ENCODE data around the gene LPCAT1. TPM values are rescaled to one million over a fixed set of nuclear protein-coding genes. Genes with fewer than 3 reads are reported as not detected.

The LPCAT1 gene
- total RNA-seq, 2 donors from 2014 or later = 38.5 to 62.7 TPM

- Mint-ChIP-seq H3K4me3 (no peak overlapping the region), H3K4me1 (no peaks in the 10 kb centered on the region), H3K36me3 (ENCODE audit: low read depth) (no peaks in the 10 kb centered on the region), H3K27me3 (peaks cover 6% of the 10 kb centered on the region), H3K9me3 (peaks cover 11% of the 10 kb centered on the region), H3K27ac (no peak overlapping the region)
- ATAC-seq (replicated peaks) = no peak
These were observed 102.0 kb downstream of the LPCAT1 start for GRCh38 chr5:1421521-1422341.

GRCh38 chr5:1420211-1421195 is 103.3 kb downstream of the LPCAT1 start:
- Mint-ChIP-seq H3K9me3 (peaks cover 4% of the 10 kb centered on the region), H3K27me3 (peaks cover 3% of the 10 kb centered on the region), H3K4me3 (no peak overlapping the region), H3K36me3 (ENCODE audit: low read depth) (no peaks in the 10 kb centered on the region), H3K4me1 (no peaks in the 10 kb centered on the region), H3K27ac (no peak overlapping the region)
- no peak for ATAC-seq (replicated peaks)

GRCh38 chr5:1419476-1420210 is 104.1 kb downstream of the LPCAT1 start:
- Mint-ChIP-seq H3K27me3 (peaks cover 3% of the 10 kb centered on the region), H3K36me3 (ENCODE audit: low read depth) (no peaks in the 10 kb centered on the region), H3K9me3 (peaks cover 4% of the 10 kb centered on the region), H3K4me1 (no peaks in the 10 kb centered on the region), H3K27ac (no peak overlapping the region), H3K4me3 (no peak overlapping the region)
- no peak for ATAC-seq (replicated peaks)

- H3K27ac Mint-ChIP-seq = no peak overlapping the region
- no peak overlapping the region for H3K4me3 Mint-ChIP-seq
- H3K36me3 Mint-ChIP-seq (ENCODE audit: low read depth) = no peaks in the 10 kb centered on the region
- ATAC-seq (replicated peaks) = no peak
- no peaks in the 10 kb centered on the region for H3K4me1 Mint-ChIP-seq
- H3K27me3 Mint-ChIP-seq = no peaks in the 10 kb centered on the region
- H3K9me3 Mint-ChIP-seq = peaks cover 4% of the 10 kb centered on the region
These were observed 104.9 kb downstream of the LPCAT1 start for GRCh38 chr5:1418921-1419280.

GRCh38 chr5:1418238-1418920 is 105.4 kb downstream of the LPCAT1 start:
- H3K4me3 Mint-ChIP-seq = no peak overlapping the region
- H3K9me3 Mint-ChIP-seq = peaks cover 4% of the 10 kb centered on the region
- H3K36me3 Mint-ChIP-seq (ENCODE audit: low read depth) = no peaks in the 10 kb centered on the region
- no peak for ATAC-seq (replicated peaks)
- no peak overlapping the region for H3K27ac Mint-ChIP-seq
- no peaks in the 10 kb centered on the region for H3K4me1 Mint-ChIP-seq
- no peaks in the 10 kb centered on the region for H3K27me3 Mint-ChIP-seq

GRCh38 chr5:1417586-1418225 is 106.1 kb downstream of the LPCAT1 start:
- Mint-ChIP-seq H3K27ac (no peak overlapping the region), H3K36me3 (ENCODE audit: low read depth) (no peaks in the 10 kb centered on the region), H3K27me3 (no peaks in the 10 kb centered on the region), H3K9me3 (peaks cover 4% of the 10 kb centered on the region), H3K4me1 (no peaks in the 10 kb centered on the region), H3K4me3 (no peak overlapping the region)
- ATAC-seq (replicated peaks) = no peak

- Mint-ChIP-seq H3K27me3 (peaks cover 2% of the 10 kb centered on the region), H3K27ac (no peak overlapping the region), H3K4me1 (no peaks in the 10 kb centered on the region), H3K9me3 (peaks cover 4% of the 10 kb centered on the region), H3K36me3 (ENCODE audit: low read depth) (no peaks in the 10 kb centered on the region), H3K4me3 (no peak overlapping the region)
- ATAC-seq (replicated peaks) = no peak
These were observed 106.8 kb downstream of the LPCAT1 start for GRCh38 chr5:1416856-1417469.

- no peak for ATAC-seq (replicated peaks)
- Mint-ChIP-seq H3K4me1 (no peaks in the 10 kb centered on the region), H3K27ac (no peak overlapping the region), H3K36me3 (ENCODE audit: low read depth) (no peaks in the 10 kb centered on the region), H3K27me3 (peaks cover 8% of the 10 kb centered on the region), H3K4me3 (no peak overlapping the region), H3K9me3 (peaks cover 4% of the 10 kb centered on the region)
These were observed 108.0 kb downstream of the LPCAT1 start for GRCh38 chr5:1415626-1416360.

- ATAC-seq (replicated peaks) = no peak
- no peak overlapping the region for H3K4me3 Mint-ChIP-seq
- peaks cover 12% of the 10 kb centered on the region for H3K27me3 Mint-ChIP-seq
- no peaks in the 10 kb centered on the region for H3K36me3 Mint-ChIP-seq (ENCODE audit: low read depth)
- peaks cover 4% of the 10 kb centered on the region for H3K9me3 Mint-ChIP-seq
- H3K27ac Mint-ChIP-seq = no peak overlapping the region
- no peaks in the 10 kb centered on the region for H3K4me1 Mint-ChIP-seq
These were observed 108.7 kb downstream of the LPCAT1 start for GRCh38 chr5:1415059-1415425.

GRCh38 chr5:1414311-1415058 is 109.3 kb downstream of the LPCAT1 start:
- Mint-ChIP-seq H3K4me3 (no peak overlapping the region), H3K4me1 (no peaks in the 10 kb centered on the region), H3K36me3 (ENCODE audit: low read depth) (no peaks in the 10 kb centered on the region), H3K9me3 (peaks cover 4% of the 10 kb centered on the region), H3K27me3 (peaks cover 12% of the 10 kb centered on the region), H3K27ac (no peak overlapping the region)
- peak; percentile 6 for ATAC-seq (replicated peaks)

GRCh38 chr5:1413611-1414241 is 110.0 kb downstream of the LPCAT1 start:
- H3K4me3 Mint-ChIP-seq = no peak overlapping the region
- H3K36me3 Mint-ChIP-seq (ENCODE audit: low read depth) = no peaks in the 10 kb centered on the region
- peaks cover 4% of the 10 kb centered on the region for H3K9me3 Mint-ChIP-seq
- no peak overlapping the region for H3K27ac Mint-ChIP-seq
- H3K27me3 Mint-ChIP-seq = peaks cover 12% of the 10 kb centered on the region
- H3K4me1 Mint-ChIP-seq = no peaks in the 10 kb centered on the region
- no peak for ATAC-seq (replicated peaks)

- no peaks in the 10 kb centered on the region for H3K4me1 Mint-ChIP-seq
- no peaks in the 10 kb centered on the region for H3K36me3 Mint-ChIP-seq (ENCODE audit: low read depth)
- no peak for ATAC-seq (replicated peaks)
- H3K27me3 Mint-ChIP-seq = peaks cover 12% of the 10 kb centered on the region
- H3K27ac Mint-ChIP-seq = no peak overlapping the region
- H3K9me3 Mint-ChIP-seq = peaks cover 2% of the 10 kb centered on the region
- H3K4me3 Mint-ChIP-seq = no peak overlapping the region
These were observed 110.5 kb downstream of the LPCAT1 start for GRCh38 chr5:1413211-1413610.

Measured in activated T-helper 17 cell treated with anti-CD3 and anti-CD28 coated beads, Interleukin-2, amount 50 U/mL, for 72 hours (primary cell).